H1 (cell line): ENCODE results near the gene PGAM1.

Experiments used
- CTCF ChIP-seq, 3 experiments: IDR thresholded peaks; 1 replicate in 2 of 3; 2 replicates in 1 of 3; pipeline versions ENCODE4 v1.5.1 to v1.6.1; 2011; ENCODE audit warnings: low read length in 3 of 3, mild to moderate bottlenecking in 3 of 3, inconsistent platforms in 2 of 3, low read depth in 1 of 3, moderate library complexity in 1 of 3; ENCODE audit not compliant: insufficient read depth in 1 of 3; ENCODE audit errors: control extremely low read depth in 1 of 3
- EZH2 ChIP-seq: fragments of 200-600 bp; sonication (generic); IDR thresholded peaks from 2 replicates; pipeline ENCODE4 v1.7.1; 2012; ENCODE audit warnings: low read depth, mild to moderate bottlenecking, moderate library complexity, low read length, inconsistent platforms; ENCODE audit not compliant: severe bottlenecking
- MAX ChIP-seq: IDR thresholded peaks from 2 replicates; pipeline ENCODE4 v1.6.1; 2012; ENCODE audit warnings: inconsistent platforms
- TAF7 ChIP-seq: optimal IDR thresholded peaks from 2 replicates; pipeline ENCODE3; 2011; ENCODE audit warnings: low read depth, mild to moderate bottlenecking, inconsistent platforms, low read length, moderate library complexity, borderline replicate concordance

GRCh38 chr10:97408496-97408992 lies 17.4 kb upstream of the PGAM1 start:
- TF ChIP-seq MAX (no peak), TAF7 (no peak), EZH2 (no peak), CTCF (IDR thresholded peaks at IDR 0.05; ENCODE audit: control extremely low read depth in 1 of 3, insufficient read depth in 1 of 3, low read depth in 1 of 3, low read length in 3 of 3) (no peak)
